ENCODE results near the gene BASP1. TPM values are rescaled to one million over a fixed set of nuclear protein-coding genes. Genes with fewer than 3 reads are reported as not detected.

The BASP1 gene, protein sequence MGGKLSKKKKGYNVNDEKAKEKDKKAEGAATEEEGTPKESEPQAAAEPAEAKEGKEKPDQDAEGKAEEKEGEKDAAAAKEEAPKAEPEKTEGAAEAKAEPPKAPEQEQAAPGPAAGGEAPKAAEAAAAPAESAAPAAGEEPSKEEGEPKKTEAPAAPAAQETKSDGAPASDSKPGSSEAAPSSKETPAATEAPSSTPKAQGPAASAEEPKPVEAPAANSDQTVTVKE
- total RNA-seq: 47.3 TPM

DNA sequence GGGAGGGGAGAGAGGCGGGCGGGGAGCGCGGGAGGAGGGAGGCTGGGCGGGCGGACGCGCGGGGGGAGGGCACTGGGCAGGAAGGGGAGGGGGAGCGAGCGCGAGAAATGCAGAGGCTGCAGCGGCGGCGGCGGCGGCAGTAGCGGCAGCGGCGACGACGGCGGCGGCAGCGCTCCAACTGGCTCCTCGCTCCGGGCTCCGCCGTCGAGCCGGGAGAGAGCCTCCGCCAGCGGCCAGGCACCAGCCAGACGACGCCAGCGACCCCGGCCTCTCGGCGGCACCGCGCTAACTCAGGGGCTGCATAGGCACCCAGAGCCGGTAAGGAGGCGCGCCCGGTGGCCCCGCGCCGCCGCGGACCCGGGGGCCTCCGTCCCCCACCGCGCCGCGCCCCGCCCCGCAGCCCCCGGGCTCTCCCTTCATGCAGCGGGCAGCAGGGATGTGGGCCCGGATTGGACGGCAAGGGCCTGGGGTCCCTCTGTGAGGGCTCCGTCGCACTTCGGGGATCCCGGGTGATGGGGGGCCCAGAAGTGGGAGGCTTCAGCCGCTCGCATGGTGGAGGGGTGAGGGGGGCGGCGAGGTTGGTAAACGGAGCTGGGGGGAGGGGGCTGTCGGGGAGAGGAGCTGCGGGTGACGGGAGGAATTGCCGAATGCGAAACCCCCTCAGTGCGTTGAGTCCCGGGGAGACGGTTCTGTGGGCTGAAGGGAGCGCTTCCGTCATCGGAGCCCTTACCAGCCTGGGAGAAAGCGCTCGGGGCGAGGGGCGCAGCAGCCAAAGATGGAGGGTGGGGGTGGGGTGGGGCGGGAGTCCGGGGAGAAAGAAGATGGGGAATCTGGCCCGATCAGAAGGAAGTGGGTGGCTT, at the start of gene BASP1:
Gene BASP1, plus strand, starts transcription at position 139 of the 860 bp plus-strand sequence. CDS start 57,586 bp downstream, outside the sequence.

Small RNA genes lying within 50 kb of the gene (small RNA-seq; reads per million reads assigned to genes)
- gene RNU6-1003P (ENCODE audit: low replicate concordance): not detected

All from metanephros (tissue), 2 donors.